ENCODE data around the gene SPIRE1. TPM values are rescaled to one million over a fixed set of nuclear protein-coding genes. Genes with fewer than 3 reads are reported as not detected.

The SPIRE1 gene
- total RNA-seq, 5 donors from 2014 or later (not counting 1 experiment from before 2014, with no cell fraction given): 1.1 to 2.9 (median 1.4) TPM

- POLR2A ChIA-PET: interaction anchor here in 1 of 2 donors (0.6 kb wide), 1 partner anchor 11 kb away, joined by 6 read pairs; no protein-coding TSS in a partner anchor
- H3K27ac Mint-ChIP-seq: no peak overlapping the region
- H3K9me3 ChIP-seq: no peaks in the 10 kb centered on the region
- H3K36me3 Mint-ChIP-seq: no peaks in the 10 kb centered on the region
- 100% methylated on average over 3 of the region's 5 CpGs for WGBS (ENCODE audit: insufficient coverage)
- H3K4me3 Mint-ChIP-seq: no peak overlapping the region
- H3K4me3 ChIP-seq (ENCODE audit: control insufficient read depth in 1 of 2, extremely low read depth in 1 of 2, low read length in 1 of 2): no peak overlapping the region
- CTCF ChIA-PET: interaction anchor here (0.6 to 0.7 kb wide), 5 partner anchors 213 to 327 kb away, joined by 3 to 8 read pairs (median 3); no protein-coding TSS in a partner anchor
- H3K27me3 Mint-ChIP-seq: no peaks in the 10 kb centered on the region
- H3K4me1 Mint-ChIP-seq: no peaks in the 10 kb centered on the region
- no peak overlapping the region for H3K27ac ChIP-seq (ENCODE audit: low read length)
- no peaks in the 10 kb centered on the region for H3K4me1 ChIP-seq (ENCODE audit: control insufficient read depth in 1 of 2, extremely low read depth in 1 of 2, insufficient read depth in 2 of 2, low read length in 2 of 2)
- H3K27me3 ChIP-seq (replicated peaks in 1 of 2; ENCODE audit: control insufficient read depth in 2 of 2, extremely low read depth in 1 of 2, insufficient read depth in 2 of 2, low read length in 1 of 2): no peaks in the 10 kb centered on the region
- H3K36me3 ChIP-seq (ENCODE audit: control insufficient read depth in 2 of 2, extremely low read depth in 1 of 2, insufficient read depth in 1 of 2, low read length in 1 of 2): peaks cover 0 to 3% of the 10 kb centered on the region in 2 donors
- H3K9me3 Mint-ChIP-seq: no peaks in the 10 kb centered on the region
- DNase-seq: no peak
- ATAC-seq (replicated peaks in 1 of 4): no peak
These were observed 10.1 kb upstream of the SPIRE1 start for GRCh38 chr18:12668041-12668440.

DNA sequence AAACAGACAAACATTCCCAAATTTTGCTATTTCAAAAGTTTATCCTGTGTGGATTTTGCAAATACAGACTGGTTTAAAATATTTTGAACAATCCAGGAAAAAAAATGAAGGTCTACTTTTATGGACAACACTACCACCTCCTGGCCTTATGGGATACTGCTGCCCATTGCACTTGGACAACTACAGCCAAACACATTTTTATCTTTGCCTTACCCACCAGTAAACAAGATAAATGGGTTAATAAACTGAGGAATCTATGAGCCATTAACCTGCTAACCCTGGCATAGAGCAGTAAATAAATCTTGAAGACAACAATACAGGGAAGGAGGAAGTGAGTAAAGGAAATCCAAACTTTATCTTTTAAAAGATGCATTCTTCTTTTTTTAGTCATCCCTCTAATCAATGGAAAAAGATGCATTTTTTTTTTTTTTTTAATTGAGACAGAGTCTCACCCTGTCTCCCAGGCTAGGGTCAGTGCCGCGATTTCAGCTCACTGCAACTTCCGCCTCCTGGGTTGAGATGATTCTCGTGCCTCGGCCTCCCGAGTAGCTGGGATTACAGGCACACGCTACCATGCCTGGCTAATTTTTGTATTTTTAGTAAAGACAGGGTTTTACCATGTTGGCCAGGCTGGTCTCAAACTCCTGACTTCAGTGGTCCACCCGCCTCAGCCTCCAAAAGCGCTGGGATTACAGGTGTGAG, 2.1 kb upstream of the SPIRE1 start:
- peaks cover 0 to 7% of the 10 kb centered on the region in 2 donors for H3K27me3 Mint-ChIP-seq
- peak overlapping the region in 2 of 3 donors; percentile 46 to 81 for H3K4me3 Mint-ChIP-seq
- Histone ChIP-seq H3K36me3 (ENCODE audit: control insufficient read depth in 2 of 2, extremely low read depth in 1 of 2, insufficient read depth in 1 of 2, low read length in 1 of 2) (no peaks in the 10 kb centered on the region), H3K27me3 (replicated peaks in 1 of 2; ENCODE audit: control insufficient read depth in 2 of 2, extremely low read depth in 1 of 2, insufficient read depth in 2 of 2, low read length in 1 of 2) (peaks cover 0 to 6% of the 10 kb centered on the region in 2 experiments), H3K4me3 (ENCODE audit: control insufficient read depth in 1 of 2, extremely low read depth in 1 of 2, low read length in 1 of 2) (no peak overlapping the region), H3K9me3 (no peaks in the 10 kb centered on the region), H3K27ac (ENCODE audit: low read length) (no peak overlapping the region), H3K4me1 (ENCODE audit: control insufficient read depth in 1 of 2, extremely low read depth in 1 of 2, insufficient read depth in 2 of 2, low read length in 2 of 2) (peaks cover 2 to 7% of the 10 kb centered on the region in 2 experiments)
- ChIA-PET CTCF (interaction anchor here (0.6 to 2.5 kb wide), 4 partner anchors 9 to 310 kb away, joined by 3 to 20 read pairs (median 3); no protein-coding TSS in a partner anchor), POLR2A (no interaction called here)
- ATAC-seq (replicated peaks in 1 of 4): peak in 1 of 4 experiments; percentile 30
- peaks cover 12 to 18% (median 13%) of the 10 kb centered on the region in 3 donors for H3K4me1 Mint-ChIP-seq
- no peaks in the 10 kb centered on the region for H3K36me3 Mint-ChIP-seq
- DNase-seq: peak in 17 of 35 experiments; percentile 6 to 69 (median 28)
- H3K9me3 Mint-ChIP-seq: no peaks in the 10 kb centered on the region
- no peak overlapping the region for H3K27ac Mint-ChIP-seq
- 97% methylated on average over 6 of the region's 9 CpGs for WGBS (ENCODE audit: insufficient coverage)

DNA sequence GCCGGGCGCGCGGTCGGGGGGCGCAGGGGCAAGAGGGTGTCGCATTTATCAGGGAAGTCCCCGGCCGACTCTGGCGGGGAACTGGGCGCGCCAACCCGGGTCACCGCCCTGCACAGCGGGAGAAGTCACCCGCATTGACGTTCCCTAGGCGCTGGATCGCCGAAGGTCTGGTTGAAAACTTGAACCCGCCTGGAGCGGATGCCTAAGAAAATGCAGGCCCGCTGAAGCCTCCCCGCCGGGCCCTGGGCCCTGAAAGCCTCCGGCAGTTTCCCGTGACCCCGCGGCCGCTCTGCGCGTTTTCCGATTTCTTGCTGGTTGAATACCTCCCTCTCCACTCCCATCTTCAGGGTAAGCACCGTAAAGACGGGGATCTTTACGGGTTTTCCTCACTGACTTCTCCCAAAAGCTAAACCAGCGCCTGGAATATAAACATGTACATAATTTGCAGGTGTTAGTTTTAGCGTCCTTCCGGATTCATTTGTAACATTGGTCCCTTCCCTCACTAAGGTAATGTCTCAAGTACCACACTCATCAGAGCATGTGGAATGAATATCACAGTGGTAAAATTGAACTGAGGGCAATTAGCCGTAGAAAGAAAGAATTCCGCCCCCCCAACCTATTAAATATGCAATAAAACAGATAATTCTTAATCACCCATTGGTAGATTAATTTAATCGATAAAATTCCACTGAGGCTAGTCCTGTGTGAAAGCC, 675 bp upstream of the SPIRE1 start:
- H3K27ac Mint-ChIP-seq: peak overlapping the region; percentile 60 to 69
- Histone ChIP-seq H3K36me3 (ENCODE audit: control insufficient read depth in 2 of 2, extremely low read depth in 1 of 2, insufficient read depth in 1 of 2, low read length in 1 of 2) (no peaks in the 10 kb centered on the region), H3K4me1 (ENCODE audit: control insufficient read depth in 1 of 2, extremely low read depth in 1 of 2, insufficient read depth in 2 of 2, low read length in 2 of 2) (peaks cover 2 to 7% of the 10 kb centered on the region in 2 experiments), H3K27ac (ENCODE audit: low read length) (no peak overlapping the region), H3K27me3 (replicated peaks in 1 of 2; ENCODE audit: control insufficient read depth in 2 of 2, extremely low read depth in 1 of 2, insufficient read depth in 2 of 2, low read length in 1 of 2) (peaks cover 0 to 13% of the 10 kb centered on the region in 2 experiments), H3K4me3 (ENCODE audit: control insufficient read depth in 1 of 2, extremely low read depth in 1 of 2, low read length in 1 of 2) (peak overlapping the region; percentile 29 to 38), H3K9me3 (no peaks in the 10 kb centered on the region)
- POLR2A ChIA-PET: interaction anchor here in 1 of 2 donors (0.7 kb wide), 1 partner anchor 313 kb away, joined by 3 read pairs; no protein-coding TSS in a partner anchor
- H3K4me3 Mint-ChIP-seq: peak overlapping the region; percentile 81 to 91 (median 83)
- CTCF ChIA-PET: interaction anchor here (0.6 to 2.5 kb wide), 3 partner anchors 15 to 268 kb away, joined by 6 to 20 read pairs (median 6); no protein-coding TSS in a partner anchor
- 11% methylated on average over 27 of the region's 42 CpGs for WGBS (ENCODE audit: insufficient coverage)
- peaks cover 0 to 11% of the 10 kb centered on the region in 2 donors for H3K27me3 Mint-ChIP-seq
- H3K9me3 Mint-ChIP-seq: no peaks in the 10 kb centered on the region
- ATAC-seq (replicated peaks in 1 of 4) (peak in 3 of 4 experiments; percentile 8 to 43 (median 26)), DNase-seq (peak in 14 of 35 experiments; percentile 1 to 47 (median 11))
- H3K36me3 Mint-ChIP-seq: no peaks in the 10 kb centered on the region
- H3K4me1 Mint-ChIP-seq: peaks cover 12 to 19% (median 13%) of the 10 kb centered on the region in 3 donors

DNA sequence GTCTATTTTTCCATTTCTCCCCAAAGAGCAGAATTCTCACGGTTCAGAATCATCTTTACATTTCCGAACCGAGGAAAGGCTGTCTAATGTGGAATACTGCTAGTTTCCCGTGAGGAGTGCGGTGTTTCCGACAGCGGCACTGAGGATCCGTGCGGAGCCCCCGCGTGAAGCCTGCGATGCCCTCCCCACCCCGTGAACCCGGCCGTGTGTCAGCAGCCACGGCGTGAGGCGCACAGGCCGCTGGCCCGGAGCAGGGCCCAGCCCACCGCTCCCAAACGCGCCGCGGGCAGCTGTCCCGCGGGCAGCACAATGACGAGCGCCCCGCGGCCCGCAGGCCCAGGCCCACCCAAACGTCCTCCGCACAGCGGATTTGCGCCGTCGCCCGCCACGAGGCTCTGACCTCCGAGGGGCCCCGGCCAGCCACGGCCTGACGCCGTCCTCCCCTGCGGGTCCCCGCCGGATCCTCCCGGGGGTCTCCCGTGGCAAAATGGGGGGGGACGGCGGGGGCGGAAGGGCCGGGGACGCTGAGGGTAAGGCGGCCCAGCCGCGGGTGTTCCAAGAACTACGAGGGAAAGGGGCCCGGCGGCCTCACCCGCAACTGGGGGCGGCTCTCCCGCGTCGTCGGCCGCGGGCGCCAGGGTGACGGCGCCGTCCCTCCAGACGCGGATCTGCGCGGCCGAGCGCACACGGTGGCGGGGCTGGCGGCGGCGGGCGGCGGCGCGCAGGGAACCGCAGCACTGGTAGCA, 796 bp downstream of the SPIRE1 start:
- Mint-ChIP-seq H3K27ac (peak overlapping the region; percentile 8 to 70), H3K4me1 (peaks cover 13 to 25% (median 19%) of the 10 kb centered on the region in 3 donors), H3K9me3 (no peaks in the 10 kb centered on the region), H3K36me3 (no peaks in the 10 kb centered on the region), H3K27me3 (peaks cover 7 to 11% of the 10 kb centered on the region in 2 donors), H3K4me3 (peak overlapping the region; percentile 73 to 83 (median 74))
- ChIA-PET CTCF (no interaction called here), POLR2A (no interaction called here)
- ATAC-seq (replicated peaks in 1 of 4): peak; percentile 6 to 71 (median 62)
- H3K9me3 ChIP-seq: no peaks in the 10 kb centered on the region
- H3K27ac ChIP-seq (ENCODE audit: low read length): no peak overlapping the region
- peaks cover 0 to 13% of the 10 kb centered on the region in 2 experiments for H3K27me3 ChIP-seq (replicated peaks in 1 of 2; ENCODE audit: control insufficient read depth in 2 of 2, extremely low read depth in 1 of 2, insufficient read depth in 2 of 2, low read length in 1 of 2)
- H3K36me3 ChIP-seq (ENCODE audit: control insufficient read depth in 2 of 2, extremely low read depth in 1 of 2, insufficient read depth in 1 of 2, low read length in 1 of 2): no peaks in the 10 kb centered on the region
- H3K4me1 ChIP-seq (ENCODE audit: control insufficient read depth in 1 of 2, extremely low read depth in 1 of 2, insufficient read depth in 2 of 2, low read length in 2 of 2): peaks cover 2 to 7% of the 10 kb centered on the region in 2 experiments
- WGBS (ENCODE audit: insufficient coverage): 2% methylated on average over 87 of the region's 89 CpGs
- DNase-seq: peak in 9 of 35 experiments; percentile 1 to 57 (median 6)
- peak overlapping the region; percentile 38 to 65 for H3K4me3 ChIP-seq (ENCODE audit: control insufficient read depth in 1 of 2, extremely low read depth in 1 of 2, low read length in 1 of 2)

DNA sequence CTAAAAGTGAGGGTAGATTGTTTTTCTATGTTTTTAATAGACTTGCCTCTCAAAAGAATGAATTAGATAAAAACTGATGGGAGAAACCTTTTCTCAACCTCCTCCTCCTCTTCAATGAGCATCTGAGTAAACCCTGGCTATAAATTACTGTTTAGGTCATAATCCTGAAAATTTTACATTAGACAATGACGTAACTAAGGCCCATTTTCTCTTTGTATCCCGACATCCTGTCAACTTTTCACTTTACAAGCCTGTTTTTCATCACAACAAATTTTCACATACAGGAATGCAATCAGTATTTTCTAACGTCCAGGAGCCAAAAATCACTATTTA, 1.3 kb downstream of the SPIRE1 start:
- Histone ChIP-seq H3K4me3 (ENCODE audit: control insufficient read depth in 1 of 2, extremely low read depth in 1 of 2, low read length in 1 of 2) (peak overlapping the region; percentile 38 to 65), H3K27ac (ENCODE audit: low read length) (no peak overlapping the region), H3K27me3 (replicated peaks in 1 of 2; ENCODE audit: control insufficient read depth in 2 of 2, extremely low read depth in 1 of 2, insufficient read depth in 2 of 2, low read length in 1 of 2) (peaks cover 0 to 13% of the 10 kb centered on the region in 2 experiments), H3K4me1 (ENCODE audit: control insufficient read depth in 1 of 2, extremely low read depth in 1 of 2, insufficient read depth in 2 of 2, low read length in 2 of 2) (peaks cover 2 to 7% of the 10 kb centered on the region in 2 experiments), H3K36me3 (ENCODE audit: control insufficient read depth in 2 of 2, extremely low read depth in 1 of 2, insufficient read depth in 1 of 2, low read length in 1 of 2) (no peaks in the 10 kb centered on the region), H3K9me3 (no peaks in the 10 kb centered on the region)
- Mint-ChIP-seq H3K4me3 (peak overlapping the region; percentile 73 to 83 (median 74)), H3K4me1 (peaks cover 13 to 25% (median 19%) of the 10 kb centered on the region in 3 donors), H3K27ac (peak overlapping the region; percentile 8 to 70), H3K9me3 (no peaks in the 10 kb centered on the region), H3K27me3 (peaks cover 9 to 14% of the 10 kb centered on the region in 2 donors), H3K36me3 (no peaks in the 10 kb centered on the region)
- DNase-seq (no peak), ATAC-seq (replicated peaks in 1 of 4) (no peak)
- CTCF ChIA-PET: no interaction called here
- POLR2A ChIA-PET: no interaction called here
- 75% methylated on average over 3 of the region's 3 CpGs for WGBS (ENCODE audit: insufficient coverage)

- DNase-seq (no peak), ATAC-seq (replicated peaks in 1 of 4) (no peak)
- peak overlapping the region in 2 of 3 donors; percentile 33 to 59 for H3K4me3 Mint-ChIP-seq
- no peak overlapping the region for H3K27ac Mint-ChIP-seq
- H3K27me3 Mint-ChIP-seq: peaks cover 14% of the 10 kb centered on the region in 2 donors
- Histone ChIP-seq H3K27ac (ENCODE audit: low read length) (no peak overlapping the region), H3K36me3 (ENCODE audit: control insufficient read depth in 2 of 2, extremely low read depth in 1 of 2, insufficient read depth in 1 of 2, low read length in 1 of 2) (no peaks in the 10 kb centered on the region), H3K4me1 (ENCODE audit: control insufficient read depth in 1 of 2, extremely low read depth in 1 of 2, insufficient read depth in 2 of 2, low read length in 2 of 2) (peaks cover 2 to 7% of the 10 kb centered on the region in 2 experiments), H3K4me3 (ENCODE audit: control insufficient read depth in 1 of 2, extremely low read depth in 1 of 2, low read length in 1 of 2) (no peak overlapping the region), H3K9me3 (no peaks in the 10 kb centered on the region), H3K27me3 (replicated peaks in 1 of 2; ENCODE audit: control insufficient read depth in 2 of 2, extremely low read depth in 1 of 2, insufficient read depth in 2 of 2, low read length in 1 of 2) (peaks cover 0 to 13% of the 10 kb centered on the region in 2 experiments)
- H3K9me3 Mint-ChIP-seq: no peaks in the 10 kb centered on the region
- no CpG with 5 or more reads among the region's 1 CpG for WGBS (ENCODE audit: insufficient coverage)
- H3K36me3 Mint-ChIP-seq: no peaks in the 10 kb centered on the region
- CTCF ChIA-PET: no interaction called here
- POLR2A ChIA-PET: no interaction called here
- peaks cover 13 to 25% (median 19%) of the 10 kb centered on the region in 3 donors for H3K4me1 Mint-ChIP-seq
These were observed 2.9 kb downstream of the SPIRE1 start for GRCh38 chr18:12654971-12655370.

Data from T-cell (primary cell).